Peyer's patch (tissue), 4 donors: Measurements from ENCODE around the gene POLG2. TPM values are rescaled to one million over a fixed set of nuclear protein-coding genes. Genes with fewer than 3 reads are reported as not detected.

Experiments used
- DNase-seq, 3 donors: peaks; one replicate each; pipeline ENCODE4 v3.0.0-alpha.2; 2017 to 2019
- H3K27ac ChIP-seq, 4 donors: fragments of 200-600 bp; sonication (generic); one replicate each; pipeline ENCODE4 v1.5.1; 2016 to 2019
- H3K27me3 ChIP-seq, 2 donors: fragments of 200-600 bp; sonication (generic); one replicate each; pipeline ENCODE4 v1.5.1; 2019
- H3K36me3 ChIP-seq, 3 donors: fragments of 200-600 bp; sonication (generic); one replicate each; pipeline ENCODE4 v1.5.1; 2016 to 2019
- H3K4me1 ChIP-seq, 4 donors: fragments of 200-600 bp; sonication (generic); one replicate each; pipeline ENCODE4 v1.5.1; 2016 to 2019
- H3K4me3 ChIP-seq, 4 donors: fragments of 200-600 bp; sonication (generic); 1 replicate in 3 of 4; 2 replicates in 1 of 4; pipeline ENCODE4 v1.5.1; 2016 to 2019; ENCODE audit warnings: mild to moderate bottlenecking in 1 of 4
- H3K9me3 ChIP-seq, 4 donors: fragments of 200-600 bp; sonication (generic); one replicate each; pipeline ENCODE4 v1.5.1; 2016 to 2019; ENCODE audit warnings: mild to moderate bottlenecking in 1 of 4
- CTCF ChIP-seq, 6 experiments: fragments of 450-650 bp in 4 of 6; fragments of 200-600 bp in 2 of 6; sonication (generic) in 1 of 6; IDR thresholded peaks; one replicate each; pipeline ENCODE4 v1.5.1; 2017 to 2019; ENCODE audit warnings: antibody characterized with exemption in 6 of 6, mild to moderate bottlenecking in 3 of 6, moderate library complexity in 1 of 6
- POLR2A ChIP-seq, 2 donors: fragments of 450-650 bp; IDR thresholded peaks; one replicate each; pipeline ENCODE4 v1.5.1; 2017; ENCODE audit warnings: antibody characterized with exemption in 2 of 2, mild to moderate bottlenecking in 2 of 2, moderate library complexity in 2 of 2
- total RNA-seq, 4 donors: library from RNA; depleted of rRNA; stranded (reverse); fragments of >200 nt; gene quantifications; one replicate each; pipeline ENCODE4 v1.1.0, GENCODE V29; 2016

The POLG2 gene
- total RNA-seq, 4 donors from 2014 or later: 3.5 to 33.0 (median 11.0) TPM

- Histone ChIP-seq H3K4me1 (peaks cover 0 to 6% (median 2%) of the 10 kb centered on the region in 4 donors), H3K9me3 (no peaks in the 10 kb centered on the region), H3K36me3 (no peaks in the 10 kb centered on the region), H3K27me3 (no peaks in the 10 kb centered on the region), H3K4me3 (no peak overlapping the region), H3K27ac (no peak overlapping the region)
- no peak for DNase-seq
- TF ChIP-seq POLR2A (IDR thresholded peaks at IDR 0.05): no peak
- no peak for TF ChIP-seq CTCF (IDR thresholded peaks at IDR 0.05)
These were observed 39.7 kb downstream of the POLG2 start for GRCh38 chr17:64457156-64457555.

- H3K27me3 ChIP-seq: no peaks in the 10 kb centered on the region
- no peak overlapping the region for H3K4me3 ChIP-seq
- TF ChIP-seq POLR2A (IDR thresholded peaks at IDR 0.05) (no peak), CTCF (IDR thresholded peaks at IDR 0.05) (no peak)
- no peaks in the 10 kb centered on the region for H3K9me3 ChIP-seq
- H3K36me3 ChIP-seq: no peaks in the 10 kb centered on the region
- H3K27ac ChIP-seq: peak overlapping the region in 1 of 4 donors; percentile 49
- peaks cover 0 to 6% (median 2%) of the 10 kb centered on the region in 4 donors for H3K4me1 ChIP-seq
- DNase-seq: no peak
These were observed 40.6 kb downstream of the POLG2 start for GRCh38 chr17:64455993-64456885.

- H3K9me3 ChIP-seq: no peaks in the 10 kb centered on the region
- no peaks in the 10 kb centered on the region for H3K4me1 ChIP-seq
- H3K27ac ChIP-seq: peak overlapping the region; percentile 20 to 63 (median 60)
- DNase-seq: no peak
- no peak for TF ChIP-seq CTCF (IDR thresholded peaks at IDR 0.05)
- TF ChIP-seq POLR2A (IDR thresholded peaks at IDR 0.05): no peak
- H3K27me3 ChIP-seq: no peaks in the 10 kb centered on the region
- peak overlapping the region in 1 of 4 donors; percentile 6 for H3K4me3 ChIP-seq
- no peaks in the 10 kb centered on the region for H3K36me3 ChIP-seq
These were observed 47.3 kb downstream of the POLG2 start for GRCh38 chr17:64449545-64449944.

- H3K4me1 ChIP-seq: no peaks in the 10 kb centered on the region
- H3K27ac ChIP-seq: peak within 1 kb of the TSS; percentile 20 to 63 (median 60)
- H3K9me3 ChIP-seq: no peaks in the 10 kb centered on the region
- DNase-seq: peak in 2 of 3 donors; percentile 38 to 63
- no peaks in the 10 kb centered on the region for H3K27me3 ChIP-seq
- TF ChIP-seq POLR2A (IDR thresholded peaks at IDR 0.05): no peak
- TF ChIP-seq CTCF (IDR thresholded peaks at IDR 0.05): no peak
- H3K36me3 ChIP-seq: no peaks in the 10 kb centered on the region
- H3K4me3 ChIP-seq: peak within 1 kb of the TSS in 1 of 4 donors; percentile 6
These were observed 48.0 kb downstream of the POLG2 start, which contains the start of gene MILR1 for GRCh38 chr17:64448665-64449512. MILR1 (plus strand) TSS chr17:64449115; CDS start chr17:64449169, 54 bp downstream.

- H3K4me1 ChIP-seq: peaks cover 0 to under 1% (median 0%) of the 10 kb centered on the region in 4 donors
- H3K27ac ChIP-seq: no peak overlapping the region
- no peaks in the 10 kb centered on the region for H3K9me3 ChIP-seq
- H3K36me3 ChIP-seq: no peaks in the 10 kb centered on the region
- H3K4me3 ChIP-seq: no peak overlapping the region
- TF ChIP-seq CTCF (IDR thresholded peaks at IDR 0.05): no peak
- TF ChIP-seq POLR2A (IDR thresholded peaks at IDR 0.05): no peak
- no peak for DNase-seq
- no peaks in the 10 kb centered on the region for H3K27me3 ChIP-seq
These were observed 49.3 kb downstream of the POLG2 start for GRCh38 chr17:64447526-64447925.
